ENCODE data around the gene GINM1. TPM values are rescaled to one million over a fixed set of nuclear protein-coding genes. Genes with fewer than 3 reads are reported as not detected.

GINM1 gene
- total and polyA plus RNA-seq, 2 donors (not counting 3 experiments of a cell fraction or from before 2014, with no cell fraction given) = 14.6 to 38.0 TPM

- intact Hi-C loops (cut with micrococcal nuclease) = loop anchor here (10.0 kb wide), 1 partner anchor 206 kb away; no protein-coding TSS in a partner anchor
- FAIRE-seq (no peak), DNase-seq (ENCODE audit: low read depth, low spot score) (no peak)
- H3K27me3 ChIP-seq (ENCODE audit: control insufficient read depth in 2 of 2, insufficient read depth in 2 of 2, low read length in 2 of 2) = no peaks in the 10 kb centered on the region
- peaks cover 38% of the 10 kb centered on the region for H3K79me2 ChIP-seq (ENCODE audit: control insufficient read depth, insufficient read depth, low read length)
- TF ChIP-seq CTCF (IDR thresholded peaks at IDR 0.05; ENCODE audit: extremely low read depth in 1 of 2, insufficient read depth in 1 of 2, low read depth in 1 of 2, low read length in 2 of 2) (no peak), FOS (IDR thresholded peaks at IDR 0.05; ENCODE audit: borderline replicate concordance, insufficient read depth, low read length) (no peak), POLR2AphosphoS5 (IDR thresholded peaks at IDR 0.05; ENCODE audit: insufficient read depth, low read depth, low read length) (no peak), MYC (IDR thresholded peaks at IDR 0.05; ENCODE audit: low read depth, low read length) (no peak), EZH2 (IDR thresholded peaks at IDR 0.05; ENCODE audit: borderline replicate concordance, low read depth, low read length, severe bottlenecking) (no peak), JUN (IDR thresholded peaks at IDR 0.05; ENCODE audit: borderline replicate concordance, insufficient read depth, insufficient read length, low read depth) (no peak), GATA2 (IDR thresholded peaks at IDR 0.05; ENCODE audit: insufficient read depth, insufficient read length, low read depth, low read length) (no peak)
- H3K9ac ChIP-seq (replicated peaks; ENCODE audit: extremely low read depth, insufficient read depth, low read length) = no peak overlapping the region
- no TSS peak for BruUV-seq (replicated peaks)
- H4K20me1 ChIP-seq (replicated peaks; ENCODE audit: control insufficient read depth, extremely low read depth, insufficient read depth, low read length) = no peaks in the 10 kb centered on the region
- no peak overlapping the region for H3K4me3 ChIP-seq (replicated peaks in 1 of 3; ENCODE audit: insufficient read depth in 1 of 3, low read depth in 1 of 3, low read length in 3 of 3)
- ChIA-PET CTCF (no interaction called here), POLR2A (no interaction called here)
- H3K27ac ChIP-seq (ENCODE audit: insufficient read depth, low read depth, low read length) = no peak overlapping the region
- H2AFZ ChIP-seq (ENCODE audit: low read depth, low read length) = no peak overlapping the region
- dilution Hi-C loops (cut with MboI; ENCODE audit: extremely low pct_ligation_motif_present, low sequenced_read_pairs) = no loop called here
- no peaks in the 10 kb centered on the region for H3K9me1 ChIP-seq (replicated peaks; ENCODE audit: control insufficient read depth, extremely low read depth, insufficient read depth, low read length)
- peaks cover 8% of the 10 kb centered on the region for H3K4me1 ChIP-seq (ENCODE audit: control insufficient read depth, extremely low read depth, insufficient read depth, low read length)
- no peaks in the 10 kb centered on the region for H3K9me3 ChIP-seq (replicated peaks; ENCODE audit: control insufficient read depth, insufficient read depth, low read length)
- no peak overlapping the region for H3K4me2 ChIP-seq (ENCODE audit: insufficient read depth, low read length)
- peaks cover 0 to 13% of the 10 kb centered on the region in 2 experiments for H3K36me3 ChIP-seq (ENCODE audit: control insufficient read depth in 2 of 2, extremely low read depth in 1 of 2, insufficient read depth in 2 of 2, low read length in 2 of 2)
These were observed 25.0 kb upstream of the GINM1 start for GRCh38 chr6:149541139-149541538.
